IMR-90 (cell line): ENCODE results near the gene MLEC. TPM values are rescaled to one million over a fixed set of nuclear protein-coding genes. Genes with fewer than 3 reads are reported as not detected.

Source experiments
- ATAC-seq: fragments of 200-7000 bp; cut with Tn5 transposase; 2 replicates; pipeline ENCODE4 v1.9.1; 2020; ENCODE audit warnings: low read depth, mild to moderate bottlenecking, moderate library complexity
- BruUV-seq: library from RNA; stranded (reverse); fragments of 400-500 nt; replicated peaks from 2 replicates; lab custom pipeline; 2021; lab: Mats Ljungman, UMichigan
- CTCF ChIA-PET: fragments of 300-600 bp; formaldehyde crosslinking; extraction: SDS; loops from one replicate; lab custom pipeline; 2021; ENCODE audit warnings: antibody characterized with exemption; lab: Yijun Ruan, JAX
- POLR2A ChIA-PET: fragments of 300-600 bp; sonication (Branson Sonifier 250); formaldehyde crosslinking; loops from one replicate; lab custom pipeline; 2022; ENCODE audit warnings: antibody characterized with exemption; ENCODE audit not compliant: unreplicated experiment; lab: Charles Lee
- DNase-seq: peaks from one replicate; pipeline ENCODE4 v3.0.0; 2013
- H2AFZ ChIP-seq: replicated peaks from 2 replicates; pipeline ENCODE3; 2013; ENCODE audit warnings: low read length, mild to moderate bottlenecking; ENCODE audit not compliant: poor library complexity
- H2AK5ac ChIP-seq: 2 replicates; pipeline ENCODE4 v1.6.1; 2013; ENCODE audit warnings: low read depth, low read length, inconsistent platforms
- H2AK9ac ChIP-seq: replicated peaks from 2 replicates; pipeline ENCODE3; 2013; ENCODE audit warnings: mild to moderate bottlenecking, low read depth, low read length, moderate library complexity; ENCODE audit not compliant: poor library complexity
- H2BK120ac ChIP-seq: 2 replicates; pipeline ENCODE4 v1.6.1; 2013; ENCODE audit warnings: low read depth, low read length, inconsistent platforms
- H2BK15ac ChIP-seq: 3 replicates; pipeline ENCODE4 v1.6.1; 2013; ENCODE audit warnings: low read depth, low read length, inconsistent platforms
- H2BK20ac ChIP-seq: 2 replicates; pipeline ENCODE4 v1.6.1; 2013; ENCODE audit warnings: low read depth, mild to moderate bottlenecking, inconsistent platforms, low read length, moderate library complexity
- H2BK5ac ChIP-seq: 2 replicates; pipeline ENCODE4 v1.6.1; 2013; ENCODE audit warnings: mild to moderate bottlenecking, low read depth, low read length, inconsistent platforms; ENCODE audit not compliant: poor library complexity, severe bottlenecking
- H3K14ac ChIP-seq: replicated peaks from 2 replicates; pipeline ENCODE4 v1.6.1; 2013; ENCODE audit warnings: low read depth, low read length, inconsistent platforms
- H3K18ac ChIP-seq: 2 replicates; pipeline ENCODE4 v1.6.1; 2013; ENCODE audit warnings: low read depth, low read length, control low read depth
- H3K23ac ChIP-seq: 2 replicates; pipeline ENCODE4 v1.6.1; 2013; ENCODE audit warnings: low read depth, low read length, inconsistent platforms
- H3K27ac ChIP-seq: 2 replicates; pipeline ENCODE4 v1.5.1; 2013; ENCODE audit warnings: mild to moderate bottlenecking, control low read depth, low read length; ENCODE audit not compliant: insufficient read depth
- H3K27me3 ChIP-seq: 2 replicates; pipeline ENCODE4 v1.6.1; 2013; ENCODE audit warnings: low read length; ENCODE audit not compliant: control insufficient read depth, insufficient read depth
- H3K36me3 ChIP-seq: 2 replicates; pipeline ENCODE4 v1.6.1; 2013; ENCODE audit warnings: low read length, mixed read lengths; ENCODE audit not compliant: control insufficient read depth, insufficient read depth
- H3K4ac ChIP-seq: 2 replicates; pipeline ENCODE4 v1.6.1; 2013; ENCODE audit warnings: low read depth, low read length, inconsistent platforms
- H3K4me1 ChIP-seq: 2 replicates; pipeline ENCODE4 v1.6.1; 2013; ENCODE audit warnings: low read length, mixed read lengths; ENCODE audit not compliant: control insufficient read depth, insufficient read depth
- H3K4me2 ChIP-seq: 2 replicates; pipeline ENCODE4 v1.6.1; 2013; ENCODE audit warnings: low read depth, mild to moderate bottlenecking, control low read depth, low read length, moderate library complexity
- H3K4me3 ChIP-seq: 2 replicates; pipeline ENCODE4 v1.5.1; 2013; ENCODE audit warnings: low read depth, mild to moderate bottlenecking, control low read depth, low read length, moderate library complexity; ENCODE audit not compliant: insufficient read depth
- H3K56ac ChIP-seq: 2 replicates; pipeline ENCODE4 v1.6.1; 2013; ENCODE audit warnings: low read length, inconsistent platforms; ENCODE audit not compliant: insufficient read depth; ENCODE audit errors: extremely low read depth
- H3K79me1 ChIP-seq, 2 experiments: 2 replicates each; pipeline ENCODE4 v1.6.1; 2013; ENCODE audit warnings: low read length in 2 of 2, inconsistent platforms in 1 of 2, low read depth in 1 of 2
- H3K9ac ChIP-seq: 2 replicates; pipeline ENCODE4 v1.6.1; 2013; ENCODE audit warnings: low read depth, low read length, control low read depth
- H3K9me1 ChIP-seq: 2 replicates; pipeline ENCODE4 v1.6.1; 2013; ENCODE audit warnings: low read length, inconsistent platforms; ENCODE audit not compliant: insufficient read depth
- H3K9me3 ChIP-seq: 2 replicates; pipeline ENCODE4 v1.6.1; 2013; ENCODE audit warnings: low read length; ENCODE audit not compliant: control insufficient read depth, insufficient read depth
- H4K20me1 ChIP-seq: 2 replicates; pipeline ENCODE4 v1.6.1; 2013; ENCODE audit warnings: low read length, inconsistent platforms; ENCODE audit not compliant: insufficient read depth
- H4K5ac ChIP-seq: 2 replicates; pipeline ENCODE4 v1.6.1; 2013; ENCODE audit warnings: mild to moderate bottlenecking, low read depth, low read length, control low read depth
- H4K8ac ChIP-seq, 2 experiments: 2 replicates each; pipeline ENCODE4 v1.6.1; 2013; ENCODE audit warnings: low read depth in 2 of 2, low read length in 2 of 2, control low read depth in 1 of 2, inconsistent platforms in 1 of 2
- H4K91ac ChIP-seq: 2 replicates; pipeline ENCODE4 v1.6.1; 2013; ENCODE audit warnings: low read depth, low read length, inconsistent platforms; ENCODE audit not compliant: insufficient read depth
- MXI1 ChIP-seq: IDR thresholded peaks from 2 replicates; pipeline ENCODE4 v1.6.1; 2012; ENCODE audit warnings: low read depth, mild to moderate bottlenecking, low read length, moderate library complexity, borderline replicate concordance
- WGBS, 2 experiments: methylation state at CpG; one replicate each; pipeline versions ENCODE4 v1.1.5 to v1.1.7; 2013; ENCODE audit warnings: missing lambda C conversion rate in 2 of 2; ENCODE audit not compliant: insufficient read length in 1 of 2; ENCODE audit errors: extremely low coverage in 2 of 2; 5-methylcytosine and 5-hydroxymethylcytosine counted together
- dilution Hi-C: fragments of 300-500 bp; cut with HindIII; formaldehyde crosslinking; loops from one replicate; pipeline ENCODE4 v1.14.3; 2018; ENCODE audit warnings: low sequenced_read_pairs; ENCODE audit not compliant: unreplicated experiment
- in situ Hi-C: fragments of 300-500 bp; cut with MboI; formaldehyde crosslinking; loops from 3 replicates; pipeline ENCODE4 v1.14.3; 2019; ENCODE audit warnings: low sequenced_read_pairs, inconsistent platforms, mixed read lengths
- intact Hi-C: fragments of 100-400 bp; cut with micrococcal nuclease; formaldehyde crosslinking; loops from 2 replicates; pipeline ENCODE4 v1.10.0; 2022
- polyA plus RNA-seq, 3 experiments: library from polyadenylated mRNA; depleted of rRNA; stranded (reverse); fragments of >200 nt; gene quantifications; 2 replicates each; pipeline ENCODE4 v1.2.3, GENCODE V29; 2012; ENCODE audit warnings: low replicate concordance in 1 of 3
- total RNA-seq: library from RNA; depleted of rRNA; stranded (reverse); fragments of >200 nt; gene quantifications from 2 replicates; pipeline ENCODE4 v1.2.3, GENCODE V29; 2012
- TF ChIP-seq, protein P1 (sequence below): fragments of 150-350 bp; IDR thresholded peaks from 2 replicates; pipeline ENCODE4 v1.6.1; 2017; ENCODE audit warnings: mild to moderate bottlenecking, antibody characterized with exemption, low read length, low read depth

MLEC gene
- total and polyA plus RNA-seq, 2 of the 4 experiments (the other 2 are of a cell fraction), result 44.1 to 137 TPM

DNA sequence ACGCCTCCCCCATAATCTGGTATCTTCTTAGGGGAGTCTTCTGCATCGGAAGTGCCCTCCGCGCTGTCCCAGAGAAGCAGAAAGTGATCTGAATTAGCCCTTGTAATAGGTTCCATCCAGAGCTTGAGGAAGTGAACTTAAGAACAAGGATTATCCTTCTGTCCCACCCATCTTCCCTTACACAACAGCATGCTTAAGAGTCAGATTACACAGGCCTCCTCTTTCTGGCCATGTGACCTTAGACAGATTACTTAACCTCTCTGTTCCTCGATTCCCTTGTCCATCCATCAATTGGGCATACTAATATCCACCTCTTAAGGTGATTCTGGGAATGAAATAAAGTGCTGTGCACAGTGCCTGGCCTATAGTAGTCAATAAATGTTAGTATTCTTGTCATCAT is 35.1 kb upstream of the MLEC start:
- Histone ChIP-seq H3K27me3 (peaks cover 54% of the 10 kb centered on the region), H2AK5ac (no peak overlapping the region), H2BK5ac (no peak overlapping the region), H4K20me1 (no peaks in the 10 kb centered on the region), H3K23ac (no peak overlapping the region), H2BK20ac (no peak overlapping the region), H3K79me1 (no peaks in the 10 kb centered on the region), H3K27ac (no peak overlapping the region), H3K18ac (no peak overlapping the region), H2BK15ac (no peak overlapping the region), H3K4me2 (no peak overlapping the region), H2AFZ (no peak overlapping the region), H3K56ac (no peak overlapping the region), H3K14ac (no peak overlapping the region), H3K9me3 (no peaks in the 10 kb centered on the region), H4K8ac (no peak overlapping the region), H3K36me3 (no peaks in the 10 kb centered on the region), H3K9ac (no peak overlapping the region), H3K4me1 (peaks cover 3% of the 10 kb centered on the region; the same call in 1 of the 2 replicates), H2AK9ac (no peak overlapping the region), H4K5ac (no peak overlapping the region), H3K4ac (no peak overlapping the region), H3K9me1 (peaks cover 5% of the 10 kb centered on the region; the same call in 1 of the 2 replicates), H3K4me3 (no peak overlapping the region), H2BK120ac (no peak overlapping the region), H4K91ac (no peak overlapping the region)
- WGBS, 2 experiments, result 80% methylated on average over 1 of the region's 5 CpGs; no CpG with 5 or more reads in 1 of the 2 experiments
- ATAC-seq (no peak), DNase-seq (peak; percentile 26)
- intact Hi-C loops, result loop anchor here (1.0 kb wide), 1 partner anchor 32 kb away; no protein-coding TSS in a partner anchor
- ChIA-PET CTCF (no interaction called here), POLR2A (no interaction called here)
- in situ Hi-C loops, result no loop called here
- TF ChIP-seq MXI1, result no peak
- TF ChIP-seq, protein P1, sequence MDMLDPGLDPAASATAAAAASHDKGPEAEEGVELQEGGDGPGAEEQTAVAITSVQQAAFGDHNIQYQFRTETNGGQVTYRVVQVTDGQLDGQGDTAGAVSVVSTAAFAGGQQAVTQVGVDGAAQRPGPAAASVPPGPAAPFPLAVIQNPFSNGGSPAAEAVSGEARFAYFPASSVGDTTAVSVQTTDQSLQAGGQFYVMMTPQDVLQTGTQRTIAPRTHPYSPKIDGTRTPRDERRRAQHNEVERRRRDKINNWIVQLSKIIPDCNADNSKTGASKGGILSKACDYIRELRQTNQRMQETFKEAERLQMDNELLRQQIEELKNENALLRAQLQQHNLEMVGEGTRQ, result peak; percentile 51; the same call in 1 of the 2 replicates
- no TSS peak for BruUV-seq
- dilution Hi-C loops, result no loop called here
